Esophagus muscularis mucosa (tissue), 4 donors: ENCODE measurements around the gene NUP62. TPM values are rescaled to one million over a fixed set of nuclear protein-coding genes. Genes with fewer than 3 reads are reported as not detected.

Experiments used
- DNase-seq: peaks from one replicate; pipeline ENCODE4 v3.0.0-alpha.2; 2017; ENCODE audit errors: extremely low spot score
- H3K27ac ChIP-seq, 4 donors: fragments of 200-600 bp; sonication (generic); replicated peaks in 1 of 4; 1 replicate in 3 of 4; 2 replicates in 1 of 4; pipeline ENCODE4 v1.5.1; 2016 to 2019; ENCODE audit warnings: mild to moderate bottlenecking in 1 of 4
- H3K27me3 ChIP-seq, 4 donors: fragments of 200-600 bp; sonication (generic); one replicate each; pipeline versions ENCODE4 v1.5.1 to v1.6.0; 2016 to 2019
- H3K36me3 ChIP-seq, 4 donors: fragments of 200-600 bp; sonication (generic); one replicate each; pipeline ENCODE4 v1.5.1; 2016 to 2019
- H3K4me1 ChIP-seq, 4 donors: fragments of 200-600 bp; sonication (generic); one replicate each; pipeline ENCODE4 v1.5.1; 2016 to 2019
- H3K4me3 ChIP-seq, 4 donors: fragments of 200-600 bp; sonication (generic); 1 replicate in 2 of 4; 2 replicates in 2 of 4; pipeline ENCODE4 v1.5.1; 2016 to 2019; ENCODE audit warnings: mild to moderate bottlenecking in 4 of 4, moderate library complexity in 1 of 4
- H3K9me3 ChIP-seq, 4 donors: fragments of 200-600 bp; sonication (generic); 1 replicate in 3 of 4; 2 replicates in 1 of 4; pipeline ENCODE4 v1.5.1; 2016 to 2019
- CTCF ChIP-seq, 3 experiments: fragments of 200-600 bp in 2 of 3; fragments of 450-650 bp in 1 of 3; sonication (generic) in 2 of 3; IDR thresholded peaks; one replicate each; pipeline ENCODE4 v1.5.1; 2017 to 2019; ENCODE audit warnings: antibody characterized with exemption in 3 of 3, mild to moderate bottlenecking in 2 of 3, moderate library complexity in 1 of 3
- EP300 ChIP-seq: sonication (generic); formaldehyde crosslinking; IDR thresholded peaks from one replicate; pipeline ENCODE4 v1.6.1; 2017; ENCODE audit warnings: antibody characterized with exemption
- POLR2A ChIP-seq: fragments of 450-650 bp; IDR thresholded peaks from one replicate; pipeline ENCODE4 v1.6.1; 2017; ENCODE audit warnings: antibody characterized with exemption, moderate library complexity, mild to moderate bottlenecking, low read depth
- POLR2AphosphoS5 ChIP-seq, 2 donors: sonication (generic); formaldehyde crosslinking; IDR thresholded peaks; one replicate each; pipeline ENCODE4 v1.6.1; 2017; ENCODE audit warnings: antibody characterized with exemption in 2 of 2
- WGBS: methylation state at CpG from one replicate; pipeline ENCODE4 v1.1.5; 2018; 5-methylcytosine and 5-hydroxymethylcytosine counted together
- intact Hi-C: fragments of 100-400 bp; cut with DNase I; formaldehyde crosslinking; loops from one replicate; pipeline ENCODE4 v1.15.1; 2023
- total RNA-seq, 4 donors: library from RNA; depleted of rRNA; stranded (reverse); fragments of >200 nt; gene quantifications; one replicate each; pipeline versions ENCODE4 v1.1.0 to v1.2.1, GENCODE V29; 2016

Gene NUP62
- total RNA-seq, 4 donors from 2014 or later: 27.0 to 44.3 (median 35.9) TPM

- DNase-seq: no peak
- intact Hi-C loops: no loop called here
- TF ChIP-seq EP300: no peak
- TF ChIP-seq POLR2A: no peak
- no peak for TF ChIP-seq POLR2AphosphoS5 (IDR thresholded peaks at IDR 0.05)
- no peak for TF ChIP-seq CTCF (IDR thresholded peaks at IDR 0.05)
- Histone ChIP-seq H3K27me3 (no peaks in the 10 kb centered on the region), H3K36me3 (peaks cover 9 to 85% (median 63%) of the 10 kb centered on the region in 4 donors), H3K4me1 (peaks cover 3 to 36% (median 16%) of the 10 kb centered on the region in 4 donors), H3K9me3 (no peaks in the 10 kb centered on the region), H3K4me3 (no peak overlapping the region), H3K27ac (no peak overlapping the region)
- WGBS: 95% methylated on average over 17 of the region's 24 CpGs
These were observed 8.5 kb downstream of the NUP62 start for GRCh38 chr19:49920624-49921363.

- intact Hi-C loops: no loop called here
- DNase-seq: no peak
- no peak for TF ChIP-seq CTCF (IDR thresholded peaks at IDR 0.05)
- TF ChIP-seq EP300: no peak
- TF ChIP-seq POLR2AphosphoS5 (IDR thresholded peaks at IDR 0.05): no peak
- TF ChIP-seq POLR2A: no peak
- Histone ChIP-seq H3K36me3 (peaks cover 9 to 80% (median 68%) of the 10 kb centered on the region in 4 donors), H3K27ac (no peak overlapping the region), H3K4me3 (no peak overlapping the region), H3K27me3 (no peaks in the 10 kb centered on the region), H3K9me3 (no peaks in the 10 kb centered on the region), H3K4me1 (peaks cover 0 to 17% (median 4%) of the 10 kb centered on the region in 4 donors)
- 91% methylated on average over 8 of the region's 8 CpGs for WGBS
These were observed 11.2 kb downstream of the NUP62 start for GRCh38 chr19:49918089-49918488.

- Histone ChIP-seq H3K27ac (no peak overlapping the region), H3K36me3 (peaks cover 4 to 78% (median 61%) of the 10 kb centered on the region in 4 donors), H3K27me3 (no peaks in the 10 kb centered on the region), H3K9me3 (no peaks in the 10 kb centered on the region), H3K4me1 (peaks cover 0 to 14% (median 10%) of the 10 kb centered on the region in 4 donors), H3K4me3 (no peak overlapping the region)
- intact Hi-C loops: no loop called here
- 81% methylated on average over 15 of the region's 21 CpGs for WGBS
- TF ChIP-seq CTCF (IDR thresholded peaks at IDR 0.05): no peak
- no peak for TF ChIP-seq POLR2A
- no peak for TF ChIP-seq POLR2AphosphoS5 (IDR thresholded peaks at IDR 0.05)
- TF ChIP-seq EP300: no peak
- no peak for DNase-seq
These were observed 12.2 kb downstream of the NUP62 start for GRCh38 chr19:49916839-49917733.

- Histone ChIP-seq H3K4me3 (no peak overlapping the region), H3K36me3 (peaks cover 4 to 69% (median 52%) of the 10 kb centered on the region in 4 donors), H3K9me3 (no peaks in the 10 kb centered on the region), H3K4me1 (peaks cover 0 to 26% (median 22%) of the 10 kb centered on the region in 4 donors), H3K27me3 (no peaks in the 10 kb centered on the region), H3K27ac (no peak overlapping the region)
- intact Hi-C loops: no loop called here
- TF ChIP-seq EP300 (no peak), POLR2AphosphoS5 (IDR thresholded peaks at IDR 0.05) (no peak), CTCF (IDR thresholded peaks at IDR 0.05) (no peak), POLR2A (no peak)
- WGBS: 97% methylated on average over 6 of the region's 6 CpGs
- DNase-seq: no peak
These were observed 14.0 kb downstream of the NUP62 start for GRCh38 chr19:49915271-49915670.
